Caco-2 (cell line): Measurements from ENCODE around the gene PNPLA3. TPM values are rescaled to one million over a fixed set of nuclear protein-coding genes. Genes with fewer than 3 reads are reported as not detected.

Experiments used
- BruUV-seq: library from RNA; stranded (reverse); fragments of 400-500 nt; replicated peaks from 2 replicates; lab custom pipeline; 2021; lab: Mats Ljungman, UMichigan
- CTCF ChIA-PET: fragments of 300-600 bp; sonication (Branson Sonifier 250); formaldehyde crosslinking; loops from one replicate; lab custom pipeline; 2022; ENCODE audit warnings: antibody characterized with exemption; lab: Charles Lee
- POLR2A ChIA-PET: fragments of 300-600 bp; sonication (Branson Sonifier 250); formaldehyde crosslinking; loops from one replicate; lab custom pipeline; 2022; ENCODE audit warnings: antibody characterized with exemption; lab: Charles Lee
- DNase-seq, 2 experiments: peaks; one replicate each; pipeline versions ENCODE4 v3.0.0 to v3.0.0-alpha.2; 2020 to 2022
- H3K27me3 ChIP-seq: replicated peaks from 2 replicates; pipeline ENCODE4 v1.6.0; 2011; ENCODE audit warnings: low read length; ENCODE audit not compliant: control insufficient read depth, insufficient read depth
- H3K36me3 ChIP-seq: 2 replicates; pipeline ENCODE4 v1.5.1; 2011; ENCODE audit warnings: low read length; ENCODE audit not compliant: control insufficient read depth, insufficient read depth
- H3K4me1 ChIP-seq: fragments of 250-450 bp; sonication (Bioruptor Pico); 2 replicates; pipeline ENCODE4 v1.5.1; 2020; ENCODE audit warnings: mild to moderate bottlenecking
- H3K4me3 ChIP-seq: 2 replicates; pipeline ENCODE4 v1.5.1; 2011; ENCODE audit warnings: low read depth, mild to moderate bottlenecking, control low read depth, low read length
- H3K9me3 ChIP-seq: fragments of 250-450 bp; sonication (Bioruptor Pico); 2 replicates; pipeline ENCODE4 v1.5.1; 2020; ENCODE audit warnings: mild to moderate bottlenecking, moderate library complexity
- H3K27ac Mint-ChIP-seq: one replicate; pipeline ENCODE4 v1.8.0; 2022; ENCODE audit warnings: mixed read lengths; ENCODE audit not compliant: unreplicated experiment
- H3K27me3 Mint-ChIP-seq: one replicate; pipeline ENCODE4 v1.8.0; 2022; ENCODE audit warnings: mixed read lengths; ENCODE audit not compliant: insufficient read depth, unreplicated experiment
- H3K36me3 Mint-ChIP-seq: one replicate; pipeline ENCODE4 v1.8.0; 2022; ENCODE audit warnings: mild to moderate bottlenecking, mixed read lengths; ENCODE audit not compliant: insufficient read depth, unreplicated experiment
- H3K4me1 Mint-ChIP-seq: one replicate; pipeline ENCODE4 v1.8.0; 2022; ENCODE audit warnings: low read depth, mixed read lengths; ENCODE audit not compliant: unreplicated experiment
- H3K4me3 Mint-ChIP-seq: one replicate; pipeline ENCODE4 v1.8.0; 2022; ENCODE audit warnings: mild to moderate bottlenecking, moderate library complexity, mixed read lengths; ENCODE audit not compliant: unreplicated experiment
- H3K9me3 Mint-ChIP-seq: one replicate; pipeline ENCODE4 v1.8.0; 2022; ENCODE audit warnings: mixed read lengths; ENCODE audit not compliant: unreplicated experiment
- intact Hi-C: fragments of 100-400 bp; cut with micrococcal nuclease; formaldehyde crosslinking; loops from one replicate; pipeline ENCODE4 v1.10.0; 2022; ENCODE audit not compliant: unreplicated experiment
- total RNA-seq: library from RNA; stranded (reverse); gene quantifications from 2 replicates; pipeline ENCODE4 v1.2.3, GENCODE V29; 2022
- TF ChIP-seq, protein P1 (sequence below), 2 experiments: fragments of 200-600 bp in 1 of 2; IDR thresholded peaks; 1 replicate in 1 of 2; 2 replicates in 1 of 2; pipeline versions ENCODE4 v1.5.1 to v1.8.0; 2011 to 2022; ENCODE audit warnings: antibody characterized with exemption in 1 of 2, control low read depth in 1 of 2, inconsistent platforms in 1 of 2, low read depth in 1 of 2, low read length in 1 of 2, mild to moderate bottlenecking in 1 of 2, moderate library complexity in 1 of 2; ENCODE audit not compliant: insufficient read depth in 1 of 2, severe bottlenecking in 1 of 2, unreplicated experiment in 1 of 2

The PNPLA3 gene
- total RNA-seq, 1 experiment from 2014 or later = 5.0 TPM

GRCh38 chr22:43988116-43988820 lies 64.7 kb downstream of the PNPLA3 start:
- peaks cover 56% of the 10 kb centered on the region for H3K36me3 Mint-ChIP-seq
- Histone ChIP-seq H3K27me3 (no peaks in the 10 kb centered on the region), H3K9me3 (no peaks in the 10 kb centered on the region), H3K4me1 (no peaks in the 10 kb centered on the region), H3K36me3 (no peaks in the 10 kb centered on the region), H3K4me3 (no peak overlapping the region)
- no peak for DNase-seq
- BruUV-seq = no TSS peak
- CTCF ChIA-PET = no interaction called here
- H3K4me3 Mint-ChIP-seq = no peak overlapping the region
- no peak overlapping the region for H3K27ac Mint-ChIP-seq
- H3K9me3 Mint-ChIP-seq = no peaks in the 10 kb centered on the region
- H3K27me3 Mint-ChIP-seq = no peaks in the 10 kb centered on the region
- POLR2A ChIA-PET = no interaction called here
- intact Hi-C loops = no loop called here
- TF ChIP-seq, protein P1, sequence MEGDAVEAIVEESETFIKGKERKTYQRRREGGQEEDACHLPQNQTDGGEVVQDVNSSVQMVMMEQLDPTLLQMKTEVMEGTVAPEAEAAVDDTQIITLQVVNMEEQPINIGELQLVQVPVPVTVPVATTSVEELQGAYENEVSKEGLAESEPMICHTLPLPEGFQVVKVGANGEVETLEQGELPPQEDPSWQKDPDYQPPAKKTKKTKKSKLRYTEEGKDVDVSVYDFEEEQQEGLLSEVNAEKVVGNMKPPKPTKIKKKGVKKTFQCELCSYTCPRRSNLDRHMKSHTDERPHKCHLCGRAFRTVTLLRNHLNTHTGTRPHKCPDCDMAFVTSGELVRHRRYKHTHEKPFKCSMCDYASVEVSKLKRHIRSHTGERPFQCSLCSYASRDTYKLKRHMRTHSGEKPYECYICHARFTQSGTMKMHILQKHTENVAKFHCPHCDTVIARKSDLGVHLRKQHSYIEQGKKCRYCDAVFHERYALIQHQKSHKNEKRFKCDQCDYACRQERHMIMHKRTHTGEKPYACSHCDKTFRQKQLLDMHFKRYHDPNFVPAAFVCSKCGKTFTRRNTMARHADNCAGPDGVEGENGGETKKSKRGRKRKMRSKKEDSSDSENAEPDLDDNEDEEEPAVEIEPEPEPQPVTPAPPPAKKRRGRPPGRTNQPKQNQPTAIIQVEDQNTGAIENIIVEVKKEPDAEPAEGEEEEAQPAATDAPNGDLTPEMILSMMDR (IDR thresholded peaks at IDR 0.05; ENCODE audit: insufficient read depth in 1 of 2, low read depth in 1 of 2, low read length in 1 of 2, severe bottlenecking in 1 of 2, unreplicated experiment in 1 of 2) = no peak
- peaks cover 1% of the 10 kb centered on the region for H3K4me1 Mint-ChIP-seq

DNA sequence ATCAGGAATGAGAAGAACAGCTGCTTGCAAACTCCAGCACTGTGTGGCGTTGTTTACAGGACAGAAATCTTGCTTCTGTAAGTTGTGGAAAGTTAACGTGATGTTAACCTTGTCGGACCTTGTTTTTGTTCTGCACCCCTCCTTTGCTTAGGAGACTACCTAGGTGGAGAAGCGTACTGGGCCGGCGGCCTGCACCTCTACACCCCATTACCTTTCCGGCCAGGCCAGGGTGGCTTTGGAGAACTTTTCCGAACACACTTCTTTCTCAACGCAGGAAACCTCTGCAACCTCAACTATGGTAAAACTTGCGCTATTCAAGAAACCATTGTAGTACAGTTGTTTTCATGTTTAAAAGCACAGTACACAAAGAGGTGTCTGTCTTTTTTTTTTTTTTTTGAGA lies 65.4 kb downstream of the PNPLA3 start:
- Mint-ChIP-seq H3K4me3 (no peak overlapping the region), H3K27ac (no peak overlapping the region), H3K9me3 (no peaks in the 10 kb centered on the region), H3K27me3 (no peaks in the 10 kb centered on the region), H3K4me1 (peaks cover 7% of the 10 kb centered on the region), H3K36me3 (peaks cover 62% of the 10 kb centered on the region)
- no peak for DNase-seq
- CTCF ChIA-PET = no interaction called here
- intact Hi-C loops = no loop called here
- POLR2A ChIA-PET = no interaction called here
- Histone ChIP-seq H3K9me3 (no peaks in the 10 kb centered on the region), H3K36me3 (peaks cover 2% of the 10 kb centered on the region; the same call in 1 of the 2 replicates), H3K27me3 (no peaks in the 10 kb centered on the region), H3K4me3 (no peak overlapping the region), H3K4me1 (no peaks in the 10 kb centered on the region)
- no TSS peak for BruUV-seq
- TF ChIP-seq, protein P1 (IDR thresholded peaks at IDR 0.05; ENCODE audit: insufficient read depth in 1 of 2, low read depth in 1 of 2, low read length in 1 of 2, severe bottlenecking in 1 of 2, unreplicated experiment in 1 of 2) = no peak

DNA sequence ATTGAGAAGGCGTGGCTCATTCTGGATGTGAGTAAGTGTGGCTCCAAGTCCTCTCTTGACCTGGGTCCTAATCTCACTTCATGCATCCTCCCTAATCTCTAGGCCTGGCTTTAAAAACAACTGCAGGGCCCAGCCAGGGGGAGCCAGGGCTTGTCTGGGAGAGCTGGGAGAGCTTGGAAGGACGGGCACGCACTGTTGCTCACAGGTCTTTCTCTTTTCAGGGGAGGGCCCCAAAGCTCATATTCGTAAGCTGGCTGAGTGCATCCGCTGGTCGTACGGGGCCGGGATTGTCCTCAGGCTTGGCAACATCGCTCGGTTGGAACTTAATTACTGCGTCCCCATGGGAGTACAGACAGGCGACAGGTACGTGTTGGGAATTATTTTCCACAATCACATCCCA lies 66.4 kb downstream of the PNPLA3 start:
- no TSS peak for BruUV-seq
- Mint-ChIP-seq H3K9me3 (no peaks in the 10 kb centered on the region), H3K4me1 (peaks cover 7% of the 10 kb centered on the region), H3K36me3 (peaks cover 65% of the 10 kb centered on the region), H3K27ac (no peak overlapping the region), H3K4me3 (no peak overlapping the region), H3K27me3 (no peaks in the 10 kb centered on the region)
- CTCF ChIA-PET = interaction anchor here (0.9 to 1.2 kb wide), 2 partner anchors 96 to 107 kb away, joined by 6 to 7 read pairs; no protein-coding TSS in a partner anchor
- POLR2A ChIA-PET = no interaction called here
- intact Hi-C loops = no loop called here
- H3K4me1 ChIP-seq = no peaks in the 10 kb centered on the region
- no peaks in the 10 kb centered on the region for H3K9me3 ChIP-seq
- peaks cover 2% of the 10 kb centered on the region; the same call in 1 of the 2 replicates for H3K36me3 ChIP-seq
- DNase-seq = no peak
- no peak overlapping the region for H3K4me3 ChIP-seq
- TF ChIP-seq, protein P1 (IDR thresholded peaks at IDR 0.05; ENCODE audit: insufficient read depth in 1 of 2, low read depth in 1 of 2, low read length in 1 of 2, severe bottlenecking in 1 of 2, unreplicated experiment in 1 of 2) = no peak
- H3K27me3 ChIP-seq = no peaks in the 10 kb centered on the region
